ENCODE results near the gene EIF5B.

- TF ChIP-seq POLR2AphosphoS5 (IDR thresholded peaks at IDR 0.05) (peak; percentile 95), REST (IDR thresholded peaks at IDR 0.05; ENCODE audit: borderline replicate concordance) (peak; percentile 82), TAF1 (IDR thresholded peaks at IDR 0.05; ENCODE audit: low read depth) (peak; percentile 73), CTCF (IDR thresholded peaks at IDR 0.05; ENCODE audit: poor library complexity, severe bottlenecking) (no peak), EZH2 (IDR thresholded peaks at IDR 0.05; ENCODE audit: borderline replicate concordance, insufficient read depth, low read length, poor library complexity, severe bottlenecking) (no peak), MXI1 (conservative IDR thresholded peaks at IDR 0.05; ENCODE audit: poor library complexity, severe bottlenecking) (peak; percentile 89), SMC3 (conservative IDR thresholded peaks at IDR 0.05; ENCODE audit: poor library complexity) (no peak), RAD21 (conservative IDR thresholded peaks at IDR 0.05) (no peak)
Observed at GRCh38 chr2:99335911-99336803, 1.0 kb upstream of the EIF5B start, which contains the start of gene TXNDC9.
